ENCODE data around the gene TMEM54.

TMEM54 gene

GRCh38 chr1:32868085-32868484 is 33.1 kb downstream of the TMEM54 start:
- H3K4ac ChIP-seq (ENCODE audit: low read length), result no peak overlapping the region
- H3K4me2 ChIP-seq (ENCODE audit: insufficient read depth, low read length, poor library complexity, severe bottlenecking), result no peak overlapping the region
- peaks cover 3 to 6% of the 10 kb centered on the region in 2 donors for H3K36me3 ChIP-seq (replicated peaks in 1 of 2; ENCODE audit: control insufficient read depth in 2 of 2, insufficient read depth in 2 of 2, low read length in 2 of 2)
- no peak overlapping the region for H2BK5ac ChIP-seq (ENCODE audit: low read length)
- peaks cover 0 to 11% (median 8%) of the 10 kb centered on the region in 3 experiments for H3K27me3 ChIP-seq (ENCODE audit: control insufficient read depth in 3 of 3, insufficient read depth in 3 of 3, low read depth in 1 of 3, low read length in 3 of 3)
- H2AFZ ChIP-seq (ENCODE audit: low read length), result no peak overlapping the region
- no peak overlapping the region for H2BK15ac ChIP-seq (ENCODE audit: low read length)
- no peaks in the 10 kb centered on the region for H3K79me1 ChIP-seq (ENCODE audit: low read depth, low read length)
- H3K4me1 ChIP-seq (ENCODE audit: control insufficient read depth in 2 of 2, insufficient read depth in 1 of 2, low read depth in 1 of 2, low read length in 2 of 2), result peaks cover 15 to 17% of the 10 kb centered on the region in 2 donors
- H2BK12ac ChIP-seq (ENCODE audit: low read length), result no peak overlapping the region
- H2AK5ac ChIP-seq (ENCODE audit: low read depth, low read length), result no peak overlapping the region
- H3K18ac ChIP-seq (ENCODE audit: low read length), result no peak overlapping the region
- DNase-seq (ENCODE audit: low spot score), result no peak
- no CpG with 5 or more reads among the region's 13 CpGs for WGBS, 2 donors (ENCODE audit: extremely low coverage in 2 of 2, insufficient read length in 2 of 2, insufficient replicate concordance in 1 of 2)
- no peak overlapping the region for H3K4me3 ChIP-seq (ENCODE audit: low read length in 2 of 2)
- peak overlapping the region; percentile 10 for H3K23ac ChIP-seq (ENCODE audit: low read depth, low read length, poor library complexity)
- H4K8ac ChIP-seq (ENCODE audit: low read depth, low read length), result no peak overlapping the region
- no peaks in the 10 kb centered on the region for H3K9me3 ChIP-seq (replicated peaks in 1 of 2; ENCODE audit: control insufficient read depth in 2 of 2, insufficient read depth in 1 of 2, low read depth in 1 of 2, low read length in 2 of 2)
- no peak overlapping the region for H3K14ac ChIP-seq (ENCODE audit: low read length)
- peak overlapping the region; percentile 53 for H3K9ac ChIP-seq (ENCODE audit: low read depth, low read length, poor library complexity)
- H4K91ac ChIP-seq (ENCODE audit: low read depth, low read length, poor library complexity), result no peak overlapping the region
- no peak overlapping the region for H2BK120ac ChIP-seq (ENCODE audit: low read depth, low read length)
- no peak overlapping the region for H3K27ac ChIP-seq (replicated peaks; ENCODE audit: low read length)

GRCh38 chr1:32867671-32868070 is 33.5 kb downstream of the TMEM54 start:
- Histone ChIP-seq H2BK12ac (ENCODE audit: low read length) (no peak overlapping the region), H2BK15ac (ENCODE audit: low read length) (no peak overlapping the region), H3K14ac (ENCODE audit: low read length) (no peak overlapping the region), H3K36me3 (replicated peaks in 1 of 2; ENCODE audit: control insufficient read depth in 2 of 2, insufficient read depth in 2 of 2, low read length in 2 of 2) (peaks cover 3 to 10% of the 10 kb centered on the region in 2 donors), H4K8ac (ENCODE audit: low read depth, low read length) (no peak overlapping the region), H3K4ac (ENCODE audit: low read length) (no peak overlapping the region), H2AK5ac (ENCODE audit: low read depth, low read length) (no peak overlapping the region), H3K27me3 (ENCODE audit: control insufficient read depth in 3 of 3, insufficient read depth in 3 of 3, low read depth in 1 of 3, low read length in 3 of 3) (peaks cover 0 to 11% (median 8%) of the 10 kb centered on the region in 3 experiments), H3K4me1 (ENCODE audit: control insufficient read depth in 2 of 2, insufficient read depth in 1 of 2, low read depth in 1 of 2, low read length in 2 of 2) (peaks cover 15 to 17% of the 10 kb centered on the region in 2 donors), H3K4me3 (ENCODE audit: low read length in 2 of 2) (no peak overlapping the region), H3K23ac (ENCODE audit: low read depth, low read length, poor library complexity) (peak overlapping the region; percentile 10), H2AFZ (ENCODE audit: low read length) (no peak overlapping the region), H4K91ac (ENCODE audit: low read depth, low read length, poor library complexity) (no peak overlapping the region), H3K9me3 (replicated peaks in 1 of 2; ENCODE audit: control insufficient read depth in 2 of 2, insufficient read depth in 1 of 2, low read depth in 1 of 2, low read length in 2 of 2) (no peaks in the 10 kb centered on the region), H2BK120ac (ENCODE audit: low read depth, low read length) (no peak overlapping the region), H3K27ac (replicated peaks; ENCODE audit: low read length) (no peak overlapping the region), H3K4me2 (ENCODE audit: insufficient read depth, low read length, poor library complexity, severe bottlenecking) (no peak overlapping the region), H2BK5ac (ENCODE audit: low read length) (no peak overlapping the region), H3K79me1 (ENCODE audit: low read depth, low read length) (no peaks in the 10 kb centered on the region), H3K18ac (ENCODE audit: low read length) (no peak overlapping the region), H3K9ac (ENCODE audit: low read depth, low read length, poor library complexity) (no peak overlapping the region)
- WGBS, 2 donors (ENCODE audit: extremely low coverage in 2 of 2, insufficient read length in 2 of 2, insufficient replicate concordance in 1 of 2), result no CpG with 5 or more reads among the region's 7 CpGs
- no peak for DNase-seq (ENCODE audit: low spot score)

GRCh38 chr1:32867151-32867550 is 34.0 kb downstream of the TMEM54 start:
- Histone ChIP-seq H3K23ac (ENCODE audit: low read depth, low read length, poor library complexity) (no peak overlapping the region), H3K4me1 (ENCODE audit: control insufficient read depth in 2 of 2, insufficient read depth in 1 of 2, low read depth in 1 of 2, low read length in 2 of 2) (peaks cover 14% of the 10 kb centered on the region in 2 donors), H2AK5ac (ENCODE audit: low read depth, low read length) (no peak overlapping the region), H3K27me3 (ENCODE audit: control insufficient read depth in 3 of 3, insufficient read depth in 3 of 3, low read depth in 1 of 3, low read length in 3 of 3) (peaks cover 0 to 10% (median 8%) of the 10 kb centered on the region in 3 experiments), H3K4ac (ENCODE audit: low read length) (no peak overlapping the region), H2BK12ac (ENCODE audit: low read length) (no peak overlapping the region), H3K9ac (ENCODE audit: low read depth, low read length, poor library complexity) (no peak overlapping the region), H3K14ac (ENCODE audit: low read length) (no peak overlapping the region), H4K8ac (ENCODE audit: low read depth, low read length) (no peak overlapping the region), H2BK15ac (ENCODE audit: low read length) (no peak overlapping the region), H3K9me3 (replicated peaks in 1 of 2; ENCODE audit: control insufficient read depth in 2 of 2, insufficient read depth in 1 of 2, low read depth in 1 of 2, low read length in 2 of 2) (no peaks in the 10 kb centered on the region), H2BK5ac (ENCODE audit: low read length) (no peak overlapping the region), H3K4me3 (ENCODE audit: low read length in 2 of 2) (no peak overlapping the region), H3K79me1 (ENCODE audit: low read depth, low read length) (no peaks in the 10 kb centered on the region), H2BK120ac (ENCODE audit: low read depth, low read length) (no peak overlapping the region), H3K27ac (replicated peaks; ENCODE audit: low read length) (no peak overlapping the region), H3K18ac (ENCODE audit: low read length) (no peak overlapping the region), H3K36me3 (replicated peaks in 1 of 2; ENCODE audit: control insufficient read depth in 2 of 2, insufficient read depth in 2 of 2, low read length in 2 of 2) (peaks cover 3 to 15% of the 10 kb centered on the region in 2 donors), H3K4me2 (ENCODE audit: insufficient read depth, low read length, poor library complexity, severe bottlenecking) (no peak overlapping the region), H4K91ac (ENCODE audit: low read depth, low read length, poor library complexity) (no peak overlapping the region), H2AFZ (ENCODE audit: low read length) (no peak overlapping the region)
- no CpG with 5 or more reads among the region's 5 CpGs for WGBS, 2 donors (ENCODE audit: extremely low coverage in 2 of 2, insufficient read length in 2 of 2, insufficient replicate concordance in 1 of 2)
- DNase-seq (ENCODE audit: low spot score), result no peak

- no peak overlapping the region for H2AK5ac ChIP-seq (ENCODE audit: low read depth, low read length)
- H3K4ac ChIP-seq (ENCODE audit: low read length), result no peak overlapping the region
- peaks cover 0 to 8% (median 0%) of the 10 kb centered on the region in 3 experiments for H3K27me3 ChIP-seq (ENCODE audit: control insufficient read depth in 3 of 3, insufficient read depth in 3 of 3, low read depth in 1 of 3, low read length in 3 of 3)
- peaks cover 3 to 29% of the 10 kb centered on the region in 2 donors for H3K36me3 ChIP-seq (replicated peaks in 1 of 2; ENCODE audit: control insufficient read depth in 2 of 2, insufficient read depth in 2 of 2, low read length in 2 of 2)
- no peak overlapping the region for H2AFZ ChIP-seq (ENCODE audit: low read length)
- no peak overlapping the region for H3K23ac ChIP-seq (ENCODE audit: low read depth, low read length, poor library complexity)
- WGBS, 2 donors (ENCODE audit: extremely low coverage in 2 of 2, insufficient read length in 2 of 2, insufficient replicate concordance in 1 of 2), result no CpG with 5 or more reads among the region's 3 CpGs
- H3K9ac ChIP-seq (ENCODE audit: low read depth, low read length, poor library complexity), result no peak overlapping the region
- no peak overlapping the region for H2BK12ac ChIP-seq (ENCODE audit: low read length)
- H3K14ac ChIP-seq (ENCODE audit: low read length), result no peak overlapping the region
- H3K9me3 ChIP-seq (replicated peaks in 1 of 2; ENCODE audit: control insufficient read depth in 2 of 2, insufficient read depth in 1 of 2, low read depth in 1 of 2, low read length in 2 of 2), result no peaks in the 10 kb centered on the region
- H3K79me1 ChIP-seq (ENCODE audit: low read depth, low read length), result no peaks in the 10 kb centered on the region
- no peak overlapping the region for H4K91ac ChIP-seq (ENCODE audit: low read depth, low read length, poor library complexity)
- no peak for DNase-seq (ENCODE audit: low spot score)
- H3K27ac ChIP-seq (replicated peaks; ENCODE audit: low read length), result no peak overlapping the region
- no peak overlapping the region for H2BK15ac ChIP-seq (ENCODE audit: low read length)
- no peak overlapping the region for H4K8ac ChIP-seq (ENCODE audit: low read depth, low read length)
- H3K4me1 ChIP-seq (ENCODE audit: control insufficient read depth in 2 of 2, insufficient read depth in 1 of 2, low read depth in 1 of 2, low read length in 2 of 2), result peaks cover 3 to 4% of the 10 kb centered on the region in 2 donors
- H3K18ac ChIP-seq (ENCODE audit: low read length), result no peak overlapping the region
- H3K4me3 ChIP-seq (ENCODE audit: low read length in 2 of 2), result no peak overlapping the region
- H2BK120ac ChIP-seq (ENCODE audit: low read depth, low read length), result no peak overlapping the region
- no peak overlapping the region for H3K4me2 ChIP-seq (ENCODE audit: insufficient read depth, low read length, poor library complexity, severe bottlenecking)
- H2BK5ac ChIP-seq (ENCODE audit: low read length), result no peak overlapping the region
Measured at GRCh38 chr1:32865639-32866405, 35.4 kb downstream of the TMEM54 start.
